Activated CD8-positive, alpha-beta memory T cell treated with anti-CD3 and anti-CD28 coated beads, Interleukin-2, amount 50 U/mL, for 1 hour (primary cell): Measurements from ENCODE around the gene TMEM219.

ENCODE experiments used
- DNase-seq: peaks from one replicate; pipeline ENCODE4 v3.0.0-alpha.2; 2020; ENCODE audit errors: extremely low read depth

The TMEM219 gene

DNA sequence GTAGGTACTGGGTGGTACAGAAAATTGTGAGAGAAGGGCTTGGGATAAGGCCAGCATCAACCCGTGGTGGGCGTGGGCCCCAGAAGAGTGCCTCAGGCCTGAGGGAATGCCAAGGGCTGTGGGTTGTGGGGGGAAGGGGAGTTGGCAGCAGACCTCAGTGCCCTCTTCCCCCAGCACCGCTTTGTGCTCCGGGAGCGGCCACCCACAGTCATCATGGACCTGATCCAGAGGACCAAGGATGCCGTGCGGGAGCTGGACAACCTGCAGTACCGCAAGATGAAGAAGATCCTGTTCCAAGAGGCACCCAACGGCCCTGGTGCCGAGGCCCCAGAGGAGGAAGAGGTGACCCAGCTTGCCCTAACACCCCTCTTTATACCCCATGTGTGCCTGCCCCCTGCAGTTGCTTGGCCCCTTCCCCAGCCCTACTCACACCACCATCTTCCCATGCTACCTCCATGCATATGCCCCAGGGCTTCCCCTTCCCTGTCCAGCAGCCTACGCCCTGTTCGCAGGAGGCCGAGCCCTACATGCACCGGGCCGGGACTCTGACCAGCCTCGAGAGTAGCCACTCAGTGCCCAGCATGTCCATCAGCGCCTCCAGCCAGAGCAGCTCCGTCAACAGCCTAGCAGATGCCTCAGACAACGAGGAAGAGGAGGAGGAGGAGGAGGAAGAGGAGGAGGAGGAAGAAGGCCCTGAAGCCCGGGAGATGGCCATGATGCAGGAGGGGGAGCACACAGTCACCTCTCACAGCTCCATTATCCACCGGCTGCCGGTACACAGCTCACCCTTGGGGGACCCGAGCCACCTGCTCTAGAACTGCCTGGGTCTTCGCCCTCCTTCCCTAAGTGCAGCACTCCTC lies 20.9 kb downstream of the TMEM219 start:
- DNase-seq: no peak

DNA sequence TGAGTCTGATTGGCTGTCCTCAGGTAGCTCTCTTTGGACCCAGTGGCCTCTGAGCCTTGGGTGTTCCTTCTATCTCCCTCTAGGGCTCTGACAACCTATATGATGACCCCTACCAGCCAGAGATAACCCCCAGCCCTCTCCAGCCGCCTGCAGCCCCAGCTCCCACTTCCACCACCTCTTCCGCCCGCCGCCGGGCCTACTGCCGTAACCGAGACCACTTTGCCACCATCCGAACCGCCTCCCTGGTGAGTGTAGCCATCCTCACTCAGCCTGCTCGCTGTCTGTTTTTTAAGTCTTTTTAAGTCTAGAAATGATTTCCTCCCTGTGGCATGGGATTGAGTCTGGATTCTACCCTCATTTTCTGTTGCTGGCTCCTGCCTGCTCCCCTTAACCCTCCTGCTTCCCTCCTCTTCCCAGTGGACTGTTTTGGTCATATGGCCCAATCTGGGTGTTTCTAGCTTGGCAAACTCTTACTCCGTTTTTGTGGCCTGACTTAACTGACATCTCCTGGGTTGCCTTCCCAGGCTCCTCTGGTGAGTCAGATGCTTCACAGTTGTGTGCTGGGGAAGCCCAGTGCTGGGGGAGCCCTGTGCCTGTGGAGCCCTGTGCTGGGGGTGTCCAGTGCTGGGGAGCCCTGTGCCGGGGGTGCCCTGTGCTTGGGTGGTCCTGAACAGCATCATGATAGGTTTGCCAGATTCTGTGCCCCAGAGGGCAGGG lies 21.7 kb downstream of the TMEM219 start:
- no peak for DNase-seq

DNA sequence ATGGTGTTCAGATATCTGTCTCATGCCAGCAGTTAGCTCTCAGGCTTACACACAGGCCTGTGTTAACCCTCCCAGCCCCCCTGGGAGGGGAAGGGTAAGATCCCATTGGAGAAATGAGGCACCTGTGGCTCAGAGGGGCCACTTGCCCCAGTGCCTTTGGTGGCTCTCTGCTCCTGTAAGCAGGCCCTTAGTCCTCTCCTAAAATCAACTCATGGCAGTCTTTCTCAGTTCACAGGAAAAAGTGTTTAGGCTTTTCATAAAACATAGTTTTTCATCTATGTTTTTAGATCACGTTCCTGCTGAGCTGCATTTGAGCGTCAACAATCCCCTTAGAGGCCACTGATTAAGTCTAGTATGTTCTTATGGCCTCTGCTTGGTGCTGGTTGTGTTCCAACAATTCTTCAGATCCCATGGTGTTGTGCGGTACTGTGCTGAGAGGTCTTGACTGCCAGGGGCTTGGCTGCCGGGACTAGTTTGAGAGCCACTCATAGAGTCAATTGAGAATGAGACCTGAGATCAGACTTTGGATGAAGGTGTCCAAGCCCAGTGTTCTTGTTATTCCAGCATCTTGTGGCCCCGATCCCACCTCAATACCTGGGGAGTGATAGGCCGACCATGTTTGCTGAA lies 22.4 kb downstream of the TMEM219 start:
- no peak for DNase-seq

DNA sequence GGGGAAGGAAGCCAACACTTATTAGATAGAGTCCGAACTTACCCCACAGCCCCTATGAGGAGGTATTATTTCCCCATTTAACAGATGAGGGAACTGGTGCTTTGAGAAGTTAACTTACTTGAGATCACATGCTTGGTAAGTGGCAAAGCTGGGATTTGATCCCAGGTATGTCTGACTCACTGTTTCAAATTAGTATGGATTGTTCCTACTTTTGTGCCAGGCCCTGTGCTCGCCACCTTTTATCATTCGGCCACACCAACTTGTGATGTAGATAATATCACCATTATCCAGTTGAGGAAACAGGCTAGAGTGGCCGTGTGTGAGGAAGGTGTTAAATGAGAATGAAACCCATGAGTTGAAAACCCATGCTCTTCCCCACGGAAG lies 22.9 kb downstream of the TMEM219 start:
- no peak for DNase-seq

DNA sequence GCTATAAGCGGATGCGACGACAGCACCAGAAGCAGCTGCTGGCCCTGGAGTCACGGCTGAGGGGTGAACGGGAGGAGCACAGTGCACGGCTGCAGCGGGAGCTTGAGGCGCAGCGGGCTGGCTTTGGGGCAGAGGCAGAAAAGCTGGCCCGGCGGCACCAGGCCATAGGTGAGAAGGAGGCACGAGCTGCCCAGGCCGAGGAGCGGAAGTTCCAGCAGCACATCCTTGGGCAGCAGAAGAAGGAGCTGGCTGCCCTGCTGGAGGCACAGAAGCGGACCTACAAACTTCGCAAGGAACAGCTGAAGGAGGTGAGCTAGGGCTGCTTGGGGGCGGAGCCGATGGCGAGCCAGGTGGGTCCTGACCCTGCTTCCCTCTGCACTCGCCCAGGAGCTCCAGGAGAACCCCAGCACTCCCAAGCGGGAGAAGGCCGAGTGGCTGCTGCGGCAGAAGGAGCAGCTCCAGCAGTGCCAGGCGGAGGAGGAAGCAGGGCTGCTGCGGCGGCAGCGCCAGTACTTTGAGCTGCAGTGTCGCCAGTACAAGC lies 23.5 kb downstream of the TMEM219 start:
- DNase-seq: no peak

DNA sequence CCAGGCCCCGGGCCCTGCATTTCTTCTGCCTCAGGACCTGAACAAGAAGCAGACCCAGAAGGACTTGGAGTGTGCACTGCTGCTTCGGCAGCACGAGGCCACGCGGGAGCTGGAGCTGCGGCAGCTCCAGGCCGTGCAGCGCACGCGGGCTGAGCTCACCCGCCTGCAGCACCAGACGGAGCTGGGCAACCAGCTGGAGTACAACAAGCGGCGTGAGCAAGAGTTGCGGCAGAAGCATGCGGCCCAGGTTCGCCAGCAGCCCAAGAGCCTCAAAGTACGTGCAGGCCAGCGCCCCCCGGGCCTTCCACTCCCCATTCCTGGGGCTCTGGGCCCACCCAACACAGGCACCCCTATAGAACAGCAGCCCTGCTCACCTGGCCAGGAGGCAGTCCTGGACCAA lies 24.4 kb downstream of the TMEM219 start:
- DNase-seq: no peak

DNA sequence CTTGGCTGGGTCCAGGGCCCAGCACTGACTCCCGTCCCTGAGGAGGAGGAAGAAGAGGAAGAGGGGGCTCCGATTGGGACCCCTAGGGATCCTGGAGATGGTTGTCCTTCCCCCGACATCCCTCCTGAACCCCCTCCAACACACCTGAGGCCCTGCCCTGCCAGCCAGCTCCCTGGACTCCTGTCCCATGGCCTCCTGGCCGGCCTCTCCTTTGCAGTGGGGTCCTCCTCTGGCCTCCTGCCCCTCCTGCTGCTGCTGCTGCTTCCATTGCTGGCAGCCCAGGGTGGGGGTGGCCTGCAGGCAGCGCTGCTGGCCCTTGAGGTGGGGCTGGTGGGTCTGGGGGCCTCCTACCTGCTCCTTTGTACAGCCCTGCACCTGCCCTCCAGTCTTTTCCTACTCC lies 25.1 kb downstream of the TMEM219 start:
- no peak for DNase-seq

DNA sequence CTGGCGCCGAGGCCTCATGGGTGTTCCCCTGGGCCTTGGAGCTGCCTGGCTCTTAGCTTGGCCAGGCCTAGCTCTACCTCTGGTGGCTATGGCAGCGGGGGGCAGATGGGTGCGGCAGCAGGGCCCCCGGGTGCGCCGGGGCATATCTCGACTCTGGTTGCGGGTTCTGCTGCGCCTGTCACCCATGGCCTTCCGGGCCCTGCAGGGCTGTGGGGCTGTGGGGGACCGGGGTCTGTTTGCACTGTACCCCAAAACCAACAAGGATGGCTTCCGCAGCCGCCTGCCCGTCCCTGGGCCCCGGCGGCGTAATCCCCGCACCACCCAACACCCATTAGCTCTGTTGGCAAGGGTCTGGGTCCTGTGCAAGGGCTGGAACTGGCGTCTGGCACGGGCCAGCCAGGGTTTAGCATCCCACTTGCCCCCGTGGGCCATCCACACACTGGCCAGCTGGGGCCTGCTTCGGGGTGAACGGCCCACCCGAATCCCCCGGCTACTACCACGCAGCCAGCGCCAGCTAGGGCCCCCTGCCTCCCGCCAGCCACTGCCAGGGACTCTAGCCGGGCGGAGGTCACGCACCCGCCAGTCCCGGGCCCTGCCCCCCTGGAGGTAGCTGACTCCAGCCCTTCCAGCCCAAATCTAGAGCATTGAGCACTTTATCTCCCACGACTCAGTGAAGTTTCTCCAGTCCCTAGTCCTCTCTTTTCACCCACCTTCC lies 25.6 kb downstream of the TMEM219 start:
- DNase-seq: no peak

DNA sequence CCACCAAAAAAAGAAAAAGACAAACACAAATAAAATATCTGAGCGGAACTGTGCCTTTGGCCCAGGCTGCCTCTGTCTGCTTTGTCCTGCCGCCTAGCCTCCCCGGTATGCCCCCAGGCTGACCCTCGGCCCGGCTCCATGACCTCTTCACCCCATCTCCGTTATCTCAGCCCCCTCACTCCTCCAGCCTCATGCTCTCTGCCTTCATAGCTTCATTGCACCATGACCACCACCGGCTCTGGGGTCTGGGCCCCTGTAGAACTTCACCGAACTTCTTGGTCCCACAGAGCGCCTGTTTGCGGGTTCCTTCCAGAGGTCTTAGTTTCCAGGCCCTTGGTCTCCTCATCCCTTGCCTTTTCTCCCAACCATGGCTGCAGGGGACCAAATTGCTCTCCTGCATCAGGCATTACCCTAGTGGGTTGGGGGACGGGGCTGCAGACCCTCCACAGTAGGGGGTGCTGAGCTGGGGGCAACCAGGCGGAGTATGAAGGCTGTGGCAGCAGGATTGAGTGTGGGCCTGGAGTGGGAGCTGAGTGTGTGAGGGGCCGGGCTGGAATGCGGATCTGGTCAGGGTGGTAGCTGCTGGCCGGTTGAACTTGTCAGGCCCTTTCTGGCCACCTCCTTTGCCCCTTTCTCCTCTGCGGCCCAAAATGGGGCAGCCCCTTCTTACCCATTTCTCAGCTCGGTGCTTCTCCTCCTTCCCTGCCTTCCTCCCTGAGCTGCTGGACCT lies 26.6 kb downstream of the TMEM219 start:
- DNase-seq: no peak

DNA sequence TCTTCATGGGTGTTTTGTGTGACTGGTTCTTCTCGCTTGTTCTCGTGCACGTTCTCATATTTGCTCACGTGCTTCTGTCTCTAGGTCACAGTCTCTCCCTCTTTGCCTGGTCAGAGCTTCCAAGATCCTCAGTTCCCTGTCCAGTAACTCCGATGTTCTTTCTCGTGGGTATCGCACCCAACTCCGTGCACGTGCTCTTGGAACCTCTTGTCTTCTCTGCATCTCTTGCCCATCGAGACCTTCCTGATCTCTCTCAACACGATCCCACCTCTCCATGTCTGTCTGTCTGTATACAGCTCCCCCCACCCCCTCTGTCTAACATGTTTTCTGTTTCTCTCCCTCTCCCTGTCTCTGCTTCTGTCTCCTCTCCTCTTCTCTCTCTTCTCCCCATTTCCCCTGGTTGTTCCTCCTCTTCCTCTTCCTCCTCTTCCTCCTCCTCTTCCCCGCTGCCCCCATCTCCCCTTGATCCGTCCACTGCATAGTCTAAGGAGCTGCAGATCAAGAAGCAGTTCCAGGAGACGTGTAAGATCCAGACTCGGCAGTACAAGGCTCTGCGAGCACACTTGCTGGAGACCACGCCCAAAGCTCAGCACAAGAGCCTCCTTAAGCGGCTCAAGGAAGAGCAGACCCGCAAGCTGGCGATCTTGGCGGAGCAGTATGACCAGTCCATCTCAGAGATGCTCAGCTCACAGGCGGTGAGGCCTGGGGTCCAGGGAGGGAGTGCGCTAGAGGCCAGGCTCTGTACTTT lies 27.4 kb downstream of the TMEM219 start:
- no peak for DNase-seq

DNA sequence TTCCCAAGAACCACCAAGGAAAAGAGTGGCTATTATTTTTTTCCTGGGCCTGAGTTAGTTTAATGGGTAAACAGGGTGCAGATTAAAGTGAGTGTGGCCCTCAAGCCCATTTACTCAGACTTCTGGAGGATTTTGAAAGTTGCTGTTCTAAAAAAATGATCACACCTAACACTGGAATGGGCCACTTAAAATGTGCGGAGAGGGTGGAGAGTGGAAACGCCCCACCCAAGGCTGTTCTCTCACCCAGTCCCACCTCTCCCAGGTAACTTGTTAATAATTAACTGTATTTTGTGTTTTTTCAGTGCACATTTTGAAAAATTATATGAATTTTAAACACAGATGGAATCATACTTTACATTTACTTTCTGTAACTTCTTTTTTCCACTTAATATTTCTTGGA lies 28.2 kb downstream of the TMEM219 start:
- no peak for DNase-seq

DNA sequence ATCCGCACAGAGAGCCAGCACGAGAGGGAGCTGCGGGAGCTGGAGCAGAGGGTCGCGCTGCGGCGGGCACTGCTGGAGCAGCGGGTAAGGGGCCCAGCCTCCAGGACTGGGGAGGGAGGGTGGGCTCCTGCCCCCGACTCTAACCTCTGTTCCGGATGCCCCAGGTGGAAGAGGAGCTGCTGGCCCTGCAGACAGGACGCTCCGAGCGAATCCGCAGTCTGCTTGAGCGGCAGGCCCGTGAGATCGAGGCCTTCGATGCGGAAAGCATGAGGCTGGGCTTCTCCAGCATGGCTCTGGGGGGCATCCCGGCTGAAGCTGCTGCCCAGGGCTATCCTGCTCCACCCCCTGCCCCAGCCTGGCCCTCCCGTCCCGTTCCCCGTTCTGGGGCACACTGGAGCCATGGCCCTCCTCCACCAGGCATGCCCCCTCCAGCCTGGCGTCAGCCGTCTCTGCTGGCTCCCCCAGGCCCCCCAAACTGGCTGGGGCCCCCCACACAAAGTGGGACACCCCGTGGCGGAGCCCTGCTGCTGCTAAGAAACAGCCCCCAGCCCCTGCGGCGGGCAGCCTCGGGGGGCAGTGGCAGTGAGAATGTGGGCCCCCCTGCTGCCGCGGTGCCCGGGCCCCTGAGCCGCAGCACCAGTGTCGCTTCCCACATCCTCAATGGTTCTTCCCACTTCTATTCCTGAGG lies 29.1 kb downstream of the TMEM219 start:
- no peak for DNase-seq

DNA sequence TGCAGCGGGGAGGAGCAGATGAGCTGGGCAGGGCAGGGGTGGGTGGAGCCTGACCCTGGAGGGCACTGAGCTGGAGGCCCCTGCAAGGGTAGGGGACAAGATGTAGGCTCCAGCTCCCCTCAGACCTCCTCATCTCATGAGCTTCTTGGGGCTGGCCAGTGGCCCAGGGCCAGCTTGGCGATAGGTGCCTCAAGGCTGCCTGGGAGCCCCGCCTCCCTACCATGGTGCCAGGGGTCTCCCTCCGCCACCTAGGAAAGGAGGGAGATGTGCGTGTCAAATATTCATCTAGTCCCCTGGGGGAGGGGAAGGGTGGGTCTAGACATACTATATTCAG lies 29.7 kb downstream of the TMEM219 start:
- DNase-seq: no peak

DNA sequence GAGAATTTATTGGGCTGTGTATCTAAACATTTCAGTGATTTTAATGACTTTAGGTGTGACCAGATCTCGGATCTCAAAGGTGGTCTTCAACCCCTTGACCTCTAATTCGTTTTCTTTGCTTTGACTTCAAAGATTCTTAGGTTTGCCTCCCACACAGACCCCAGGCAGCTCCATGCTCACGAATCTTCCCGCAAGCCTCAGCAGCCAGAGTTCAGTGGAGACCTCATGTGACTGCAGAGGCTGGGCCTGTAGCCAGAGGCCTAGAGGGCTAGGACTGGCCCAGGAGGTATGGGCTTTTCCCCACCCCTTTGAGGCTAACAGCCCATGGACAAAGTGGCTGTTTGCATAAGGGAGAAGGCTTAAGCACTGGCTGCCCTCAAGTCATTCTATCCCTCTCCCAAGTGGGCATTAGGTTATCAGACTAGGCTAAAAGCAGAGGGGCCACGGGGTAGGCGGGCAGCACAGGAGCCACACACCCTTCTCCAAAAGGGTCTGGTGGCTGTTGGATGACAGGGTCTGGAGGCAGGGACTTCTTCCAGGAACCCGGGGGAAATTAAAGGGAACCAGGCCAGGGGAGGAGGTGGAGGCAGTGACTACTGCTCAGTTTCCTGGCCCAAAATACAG lies 30.6 kb downstream of the TMEM219 start:
- no peak for DNase-seq

DNA sequence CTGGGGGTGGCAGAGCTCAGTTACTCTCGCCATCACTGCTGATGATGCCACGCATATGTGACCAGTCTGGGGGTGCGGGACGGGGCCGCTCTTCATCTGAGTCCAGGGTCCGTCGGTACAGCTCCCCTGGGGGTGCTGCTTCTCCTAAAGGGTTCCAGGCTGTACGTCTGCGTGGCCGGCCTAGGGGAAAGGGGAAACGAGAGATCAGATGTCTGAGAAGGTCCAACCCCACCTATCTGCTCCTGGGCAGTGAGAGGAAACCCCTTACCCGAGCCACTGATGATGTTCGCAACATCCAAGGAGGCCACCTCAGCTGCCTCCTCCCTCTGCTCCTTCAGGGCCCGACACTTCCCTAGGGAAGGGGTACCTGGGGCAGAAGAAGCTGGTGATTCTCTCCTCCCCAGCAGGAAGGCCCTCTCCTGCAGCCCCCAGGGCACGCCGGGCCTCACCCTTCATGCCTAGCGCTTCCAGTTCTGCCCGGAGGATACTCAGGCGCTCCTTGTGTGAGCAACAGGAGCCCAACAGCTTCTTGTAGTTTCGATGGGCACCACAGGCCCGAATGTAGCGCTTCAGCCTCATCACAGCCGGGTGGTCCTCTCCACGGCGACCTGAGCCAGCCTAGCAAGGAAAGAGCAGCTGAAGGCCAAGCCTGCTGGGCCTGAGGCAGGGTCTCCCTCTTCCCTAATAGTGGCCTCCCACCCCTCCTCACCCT lies 31.5 kb downstream of the TMEM219 start:
- no peak for DNase-seq

DNA sequence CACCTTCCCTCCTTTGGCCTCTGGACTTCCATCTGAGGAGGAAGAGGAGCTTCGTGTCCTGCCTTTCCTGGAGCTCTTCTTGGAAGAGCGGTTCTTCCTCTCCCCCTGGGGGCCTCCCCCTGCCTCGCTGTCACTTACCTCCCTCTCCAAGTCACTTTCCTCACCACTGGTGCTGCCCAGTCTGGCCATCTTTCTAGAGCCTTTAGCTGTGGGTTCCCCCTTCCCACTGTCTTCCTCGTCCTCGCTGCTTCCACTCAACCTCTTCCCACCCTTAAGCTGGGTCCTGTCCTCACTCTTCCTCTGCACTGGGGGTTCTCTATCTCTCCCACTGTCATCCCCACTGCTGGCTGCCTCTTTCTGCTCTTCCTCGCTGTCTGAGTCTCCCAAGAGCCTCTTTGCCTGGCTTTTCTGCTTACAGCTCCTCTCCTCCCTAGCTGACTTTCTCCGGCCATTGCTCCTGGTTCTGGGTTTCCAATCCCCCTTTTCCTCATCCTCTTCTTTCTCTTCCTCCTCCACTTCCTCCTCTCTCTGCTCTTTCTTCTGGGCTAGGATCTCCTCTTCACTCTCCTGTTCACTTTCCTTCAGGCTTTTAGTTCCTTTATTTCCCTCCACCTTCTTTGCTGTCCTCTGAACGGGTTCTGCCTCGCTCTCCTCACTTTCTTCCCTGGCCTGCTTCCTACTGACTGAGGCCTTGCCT lies 32.2 kb downstream of the TMEM219 start:
- no peak for DNase-seq

DNA sequence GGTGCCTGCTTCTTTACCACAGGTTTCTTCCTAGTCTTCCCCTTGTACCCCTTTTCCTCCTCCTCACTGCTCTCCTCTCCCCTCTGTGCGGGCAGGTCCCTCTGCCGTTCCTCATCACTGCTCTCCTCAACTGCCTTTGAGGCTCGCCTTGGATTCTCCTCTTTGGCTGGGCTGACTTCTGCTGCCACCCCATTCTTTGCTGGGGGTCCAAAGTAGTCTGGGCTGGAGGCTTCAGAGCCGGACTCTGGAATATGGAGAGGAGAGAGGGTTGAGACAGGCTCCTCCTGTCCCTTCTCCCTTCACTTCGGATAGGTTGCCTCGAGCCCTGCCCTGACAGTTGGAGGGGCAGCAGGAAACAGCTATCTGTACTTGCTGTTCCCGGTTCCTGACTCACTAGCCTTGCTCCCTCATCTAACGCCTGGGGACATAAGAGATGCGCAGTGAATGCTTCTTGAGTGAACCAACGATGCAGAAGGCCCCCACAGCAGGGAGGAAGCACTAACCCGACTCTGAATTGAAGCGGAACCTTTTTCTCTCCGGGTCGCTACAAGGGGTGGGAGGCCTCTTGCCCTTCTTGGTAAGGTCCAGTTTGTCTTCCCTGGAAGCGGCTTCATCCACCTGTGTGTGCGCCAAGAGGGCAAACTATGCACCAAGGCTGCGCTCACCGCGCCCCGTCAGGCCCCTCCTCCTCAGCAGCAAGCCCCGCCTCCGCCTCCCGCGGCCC lies 32.9 kb downstream of the TMEM219 start:
- DNase-seq: no peak
